ENCODE measurements around the gene KCTD14. TPM values are rescaled to one million over a fixed set of nuclear protein-coding genes. Genes with fewer than 3 reads are reported as not detected.
"Not testable (repeated sequence)": the region's sequence is repeated elsewhere in the genome, so short reads cannot be mapped to it uniquely, and the experiment has no call there.

KCTD14 gene
- total RNA-seq, 1 experiment from 2014 or later, result 0.82 TPM

DNA sequence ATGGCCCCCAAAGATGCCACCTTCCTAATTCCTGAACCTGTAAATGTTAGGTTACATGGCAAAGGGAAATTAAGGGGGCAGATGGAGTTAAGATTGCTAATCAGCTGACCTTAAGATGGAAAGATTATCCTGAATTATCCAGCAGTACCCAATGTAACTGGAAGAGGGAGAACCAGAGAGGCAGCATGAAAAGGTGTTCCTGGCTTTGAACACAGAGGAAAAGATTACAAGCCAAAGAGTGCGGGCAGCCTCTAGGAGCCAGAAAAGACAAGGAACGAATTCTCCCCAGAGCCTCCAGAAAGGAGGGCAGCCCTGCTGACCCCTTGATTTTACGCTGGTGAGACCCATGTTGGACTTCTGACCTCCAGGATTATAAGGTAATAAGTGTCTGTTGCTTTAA, 25.5 kb upstream of the KCTD14 start:
- DNase-seq (ENCODE audit: extremely low read depth, low read depth), result no peak

DNA sequence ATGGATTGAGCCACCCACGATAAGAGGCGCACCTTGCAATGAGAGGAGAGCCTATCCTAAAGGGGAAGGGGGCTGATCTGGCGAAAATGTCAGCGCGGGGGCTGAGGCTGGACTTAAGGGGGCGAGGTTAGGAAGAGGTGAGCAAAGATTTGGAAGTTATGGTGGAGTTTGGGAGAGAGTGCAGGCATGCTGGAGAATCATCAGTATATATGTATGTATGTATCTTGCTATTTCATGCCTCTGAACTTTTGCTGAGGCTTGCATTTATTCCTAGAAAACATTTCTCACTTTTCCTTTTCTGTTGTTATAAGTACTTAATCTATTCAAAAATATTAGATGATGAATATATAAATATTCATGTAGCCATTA, 23.4 kb upstream of the KCTD14 start:
- DNase-seq (ENCODE audit: extremely low read depth, low read depth), result no peak

DNA sequence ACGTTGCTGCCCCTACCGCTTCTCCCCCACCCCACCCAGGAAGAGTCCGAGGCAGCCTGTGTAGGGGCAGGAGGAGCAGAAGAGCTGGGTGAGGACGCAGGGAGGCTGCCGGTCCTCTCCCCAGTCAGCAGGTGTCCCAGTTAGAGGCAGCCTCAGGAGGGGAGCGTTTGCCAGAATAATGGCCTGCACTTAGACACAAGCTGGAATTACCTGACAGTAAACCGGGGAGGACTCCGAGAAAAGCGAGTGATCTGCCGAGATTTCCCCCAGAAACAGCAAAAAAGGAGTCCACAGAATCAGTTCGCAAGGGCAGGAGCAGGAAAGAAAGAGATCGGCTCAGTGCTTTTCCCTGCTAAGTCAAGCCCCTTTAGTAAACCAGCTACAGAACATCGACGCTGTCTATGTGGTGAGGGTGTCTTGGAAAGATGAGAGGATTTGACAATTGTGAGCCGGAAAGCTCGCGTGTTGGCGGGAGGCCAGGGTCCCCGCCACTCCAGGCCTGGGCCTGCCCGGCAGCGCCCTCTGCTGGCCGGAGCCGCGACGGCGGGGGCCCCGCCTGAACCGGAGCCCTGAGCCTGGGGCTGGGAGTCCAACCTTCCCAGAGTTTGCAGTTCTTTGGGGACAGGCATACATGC, 22.9 kb upstream of the KCTD14 start:
- DNase-seq (ENCODE audit: extremely low read depth, low read depth), result peak; percentile 35

DNA sequence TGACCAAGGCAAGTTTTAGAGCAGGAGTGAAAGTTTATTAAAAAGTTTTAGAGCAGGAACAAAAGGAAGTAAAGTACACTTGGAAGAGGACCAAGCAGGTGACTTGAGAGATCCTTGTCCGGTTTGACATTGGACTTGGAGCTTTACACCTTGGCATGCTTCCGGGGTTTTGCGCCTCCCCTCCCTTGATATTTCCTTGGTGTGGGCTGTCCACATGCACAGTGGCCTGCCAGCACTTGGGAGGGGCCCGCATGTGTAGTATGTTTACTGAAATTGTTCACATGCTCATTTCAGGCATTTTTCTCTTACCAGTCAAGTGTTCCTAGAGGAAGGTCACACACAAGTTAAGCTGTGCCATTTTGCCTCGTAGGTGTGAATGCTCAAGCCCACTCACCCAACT, 21.6 kb upstream of the KCTD14 start:
- DNase-seq (ENCODE audit: extremely low read depth, low read depth), result no peak

DNA sequence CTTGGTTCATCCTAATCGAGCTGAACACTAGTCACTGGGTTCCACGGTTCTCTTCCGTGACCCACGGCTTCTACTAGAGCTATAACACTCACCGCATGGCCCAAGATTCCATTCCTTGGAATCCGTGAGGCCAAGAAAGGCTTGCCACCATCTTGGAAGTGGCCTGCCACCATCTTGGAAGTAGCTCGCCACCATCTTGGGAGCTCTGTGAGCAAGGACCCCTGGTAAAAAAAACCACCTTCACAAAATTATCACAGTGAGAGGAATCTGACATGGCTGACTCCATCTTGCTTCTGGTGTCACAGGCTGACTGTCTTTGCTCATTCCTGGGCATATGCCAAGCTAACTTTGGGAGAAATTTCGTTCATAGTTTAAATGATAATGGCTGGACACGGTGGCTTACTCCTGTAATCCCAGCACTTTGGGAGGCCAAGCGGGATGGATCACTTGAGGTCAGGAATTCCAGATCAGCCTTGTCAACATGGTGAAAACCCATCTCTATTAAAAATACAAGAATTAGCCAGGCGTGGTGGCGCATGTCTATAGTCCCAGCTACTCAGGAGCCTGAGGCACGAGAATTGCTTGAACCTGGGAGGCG, 18.9 kb upstream of the KCTD14 start:
- no peak for DNase-seq (ENCODE audit: extremely low read depth, low read depth)

DNA sequence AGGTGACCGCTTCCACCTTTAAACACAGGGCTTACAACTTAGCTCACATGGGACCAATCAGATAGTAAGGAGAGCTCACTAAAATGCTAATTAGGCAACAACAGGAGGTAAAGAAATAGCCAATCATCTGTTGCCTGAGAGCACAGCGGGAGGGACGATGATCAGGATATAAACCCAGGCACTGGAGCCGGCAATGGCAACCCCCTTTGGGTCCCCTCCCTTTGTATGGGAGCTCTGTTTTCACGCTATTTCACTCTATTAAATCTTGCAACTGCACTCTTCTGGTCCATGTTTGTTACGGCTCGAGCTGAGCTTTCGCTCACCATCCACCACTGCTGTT, 18.3 kb upstream of the KCTD14 start:
- DNase-seq (ENCODE audit: extremely low read depth, low read depth), result not testable (repeated sequence)

DNA sequence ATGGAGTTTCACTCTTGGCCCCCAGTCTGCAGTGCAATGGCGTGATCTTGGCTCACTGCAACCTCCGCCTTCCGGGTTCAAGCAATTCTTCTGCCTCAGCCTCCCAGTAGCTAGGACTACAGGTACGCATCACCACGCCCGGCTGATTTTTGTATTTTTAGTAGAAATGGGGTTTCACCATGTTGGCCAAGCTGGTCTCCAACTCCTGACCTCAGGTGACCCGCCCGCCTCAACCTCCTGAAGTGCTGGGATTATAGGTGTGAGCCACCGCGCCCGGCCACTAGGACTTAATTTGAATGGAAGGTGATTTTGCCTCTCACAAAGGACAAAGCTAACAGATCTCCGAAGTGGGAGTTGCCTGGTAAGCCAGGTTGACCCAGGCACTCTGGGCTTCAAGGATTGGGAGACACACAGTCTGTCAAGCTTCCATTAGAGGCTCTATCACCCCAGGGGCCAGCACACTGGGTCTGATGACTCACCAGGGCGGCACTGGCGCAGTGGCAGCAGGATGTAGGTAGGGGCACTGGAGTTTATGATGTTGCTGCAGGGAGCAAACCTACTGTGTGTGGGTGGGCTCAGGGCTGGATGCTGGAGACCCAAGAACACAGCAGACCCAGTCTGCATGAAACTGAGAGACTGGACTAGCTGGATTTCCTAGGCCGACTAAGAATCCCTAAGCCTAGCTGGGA, 17.8 kb upstream of the KCTD14 start:
- DNase-seq (ENCODE audit: extremely low read depth, low read depth), result no peak

DNA sequence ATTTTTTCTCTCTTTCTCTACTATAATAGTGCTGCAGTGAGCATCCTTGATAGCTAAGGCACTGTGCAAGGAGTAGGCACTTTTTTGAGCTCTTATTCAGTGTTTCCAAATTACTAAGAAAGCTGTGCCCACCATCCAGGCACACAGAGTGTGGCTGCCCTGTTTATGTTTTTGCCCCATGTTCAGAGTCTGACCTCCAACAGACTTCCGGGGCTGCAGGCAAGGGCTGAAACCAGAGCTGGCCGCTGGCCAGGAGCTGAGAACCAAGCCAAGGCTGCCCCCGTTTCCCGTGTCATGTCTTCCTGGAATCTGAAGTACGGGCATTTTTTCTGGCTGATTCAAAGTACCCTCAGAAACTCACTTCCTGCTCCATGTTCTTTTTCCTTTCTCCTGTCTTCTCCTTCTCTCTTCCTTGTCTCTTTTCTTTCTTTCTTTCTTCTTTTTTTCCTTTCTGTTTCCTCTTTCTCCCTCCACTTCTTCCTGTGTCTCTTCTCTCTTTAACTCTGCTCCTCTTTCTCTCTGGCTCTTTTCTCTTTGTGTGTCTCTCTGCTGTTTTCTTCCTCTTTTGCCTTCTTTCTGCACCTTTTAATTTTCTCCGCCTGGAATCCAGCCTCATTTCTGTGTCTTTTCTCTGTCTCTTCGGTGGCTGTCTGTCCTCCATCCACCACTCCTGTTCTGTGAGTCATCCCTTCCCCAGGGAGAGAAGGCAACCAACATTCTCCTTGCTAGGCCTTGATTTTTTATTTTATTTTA, 17.0 kb upstream of the KCTD14 start:
- peak; percentile 33 for DNase-seq (ENCODE audit: extremely low read depth, low read depth)

DNA sequence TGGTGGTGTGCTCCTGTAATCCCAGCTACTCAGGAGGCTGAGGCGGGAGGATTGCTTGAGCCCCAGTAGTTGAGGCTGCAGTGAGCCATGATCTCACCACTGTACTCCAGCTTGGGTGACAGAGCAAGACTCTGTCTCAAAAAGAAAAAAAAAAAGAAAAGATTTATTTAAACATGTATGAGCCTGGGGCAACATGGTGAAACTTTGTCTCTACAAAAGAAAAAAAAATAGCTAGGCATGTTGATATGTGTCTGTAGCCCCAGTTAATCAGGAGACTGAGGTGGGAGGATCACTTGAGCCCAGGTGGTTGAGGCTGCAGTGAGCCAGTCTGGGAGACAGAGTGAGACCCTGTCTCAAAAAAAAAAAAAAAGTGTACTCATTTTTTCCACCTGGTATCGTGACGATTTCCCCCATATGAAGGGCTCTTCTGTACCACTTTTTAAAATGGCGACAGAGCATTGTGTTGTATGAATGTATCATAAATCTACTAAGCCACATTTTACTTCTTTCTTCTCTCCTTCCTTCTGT, 16.4 kb upstream of the KCTD14 start:
- DNase-seq (ENCODE audit: extremely low read depth, low read depth), result no peak

DNA sequence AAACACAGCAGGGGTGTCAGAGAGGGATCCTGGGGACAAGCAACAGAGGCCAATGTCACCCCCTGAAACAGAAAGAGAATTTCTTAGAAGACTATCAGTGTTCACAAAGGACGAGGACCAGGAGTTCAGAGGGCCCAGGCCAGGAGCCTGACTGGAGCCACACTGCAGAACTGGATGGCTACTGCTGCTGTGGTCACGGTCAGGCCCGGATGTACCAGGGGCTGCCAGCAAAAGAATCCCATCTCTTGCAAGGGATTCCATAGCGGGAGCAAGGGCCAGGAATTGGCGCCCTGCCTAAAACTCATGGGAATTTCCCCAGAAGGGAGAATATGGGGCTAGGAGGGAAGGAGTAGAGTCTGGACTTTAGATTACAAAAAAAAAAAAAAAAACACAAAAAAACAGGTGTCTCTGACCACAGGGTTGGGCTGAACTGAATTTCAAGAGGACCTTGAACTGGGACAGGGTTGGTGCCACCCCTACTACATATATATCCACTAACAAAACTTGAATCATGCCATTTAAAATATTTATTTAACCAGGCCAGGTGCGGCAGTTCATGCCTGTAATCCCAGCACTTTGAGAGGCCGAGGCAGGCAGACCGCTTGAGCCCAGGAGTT, 15.7 kb upstream of the KCTD14 start:
- no peak for DNase-seq (ENCODE audit: extremely low read depth, low read depth)

DNA sequence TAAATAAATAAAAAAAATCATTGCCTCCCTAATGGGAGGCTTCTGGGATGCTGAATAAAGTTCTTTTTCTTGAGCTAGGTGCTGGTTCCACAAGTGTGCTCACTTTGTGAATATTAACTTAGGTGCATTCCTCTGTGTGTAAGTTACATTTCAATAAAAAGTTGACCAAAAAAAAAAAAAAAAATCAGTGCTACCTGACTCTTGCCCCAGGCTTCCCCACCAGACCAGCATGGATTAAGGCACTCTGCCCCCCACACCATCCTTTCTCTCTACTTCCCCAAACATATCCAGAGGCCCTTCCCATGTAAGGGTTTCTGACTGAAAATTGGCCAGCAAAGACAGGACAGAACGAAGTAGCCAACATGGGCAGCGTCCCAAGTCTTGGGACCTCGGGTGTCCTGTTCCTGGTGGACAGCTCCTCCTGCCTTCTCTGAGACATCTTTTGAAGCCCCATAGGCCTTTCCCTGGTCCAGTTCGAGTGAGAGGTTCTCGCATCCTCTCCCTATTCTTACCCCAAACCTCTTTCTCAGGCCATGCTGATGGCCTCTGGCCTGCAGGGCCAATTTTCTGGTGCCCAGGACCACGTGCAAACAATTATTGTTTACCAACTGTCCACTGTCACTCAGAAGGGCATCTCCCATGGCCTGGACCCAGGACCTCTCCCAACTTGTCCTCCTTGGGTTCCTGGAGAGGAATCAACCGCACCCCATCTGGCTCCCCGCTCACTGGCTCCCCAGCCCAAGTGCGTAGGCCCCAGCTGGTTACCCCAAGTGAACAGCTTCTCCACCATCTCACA, 14.9 kb upstream of the KCTD14 start:
- no peak for DNase-seq (ENCODE audit: extremely low read depth, low read depth)

DNA sequence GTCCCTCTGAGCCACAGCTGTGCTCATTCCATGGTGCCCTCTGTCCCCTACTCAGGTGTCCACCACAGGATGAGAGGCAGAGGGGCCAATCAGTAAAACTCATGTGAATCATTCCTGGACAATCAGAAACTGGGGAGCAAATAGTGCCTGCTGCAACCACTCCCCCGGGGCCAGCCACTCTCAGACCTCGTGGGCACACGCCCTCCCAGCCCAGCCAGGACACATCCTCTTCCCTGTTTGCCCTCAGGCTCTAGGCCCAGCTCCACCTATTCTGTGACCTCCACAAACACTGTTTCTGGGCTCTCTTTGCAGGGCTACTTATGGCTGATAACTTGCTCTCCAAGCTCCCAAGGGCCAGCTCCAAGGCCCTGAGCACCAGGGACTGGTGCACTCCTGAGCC, 14.0 kb upstream of the KCTD14 start:
- no peak for DNase-seq (ENCODE audit: extremely low read depth, low read depth)

DNA sequence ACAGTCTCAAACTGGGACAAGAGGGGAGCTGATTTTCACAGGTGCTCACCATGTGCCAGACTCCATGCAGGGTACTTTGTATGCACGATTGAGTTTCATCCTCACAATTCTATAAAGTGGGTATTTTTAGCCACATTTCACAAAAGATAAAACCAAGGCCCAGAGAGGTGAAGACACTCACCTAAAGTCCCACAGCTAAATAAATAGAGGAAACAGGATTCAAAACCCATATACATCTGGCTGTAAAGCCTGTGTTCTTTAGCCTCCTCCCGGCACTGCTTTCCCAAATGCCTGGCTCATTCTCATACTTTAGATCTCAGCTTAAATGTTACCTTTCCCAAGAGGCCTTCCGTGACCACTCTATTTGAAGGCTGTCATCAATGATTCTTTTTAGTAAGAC, 13.2 kb upstream of the KCTD14 start:
- no peak for DNase-seq (ENCODE audit: extremely low read depth, low read depth)

DNA sequence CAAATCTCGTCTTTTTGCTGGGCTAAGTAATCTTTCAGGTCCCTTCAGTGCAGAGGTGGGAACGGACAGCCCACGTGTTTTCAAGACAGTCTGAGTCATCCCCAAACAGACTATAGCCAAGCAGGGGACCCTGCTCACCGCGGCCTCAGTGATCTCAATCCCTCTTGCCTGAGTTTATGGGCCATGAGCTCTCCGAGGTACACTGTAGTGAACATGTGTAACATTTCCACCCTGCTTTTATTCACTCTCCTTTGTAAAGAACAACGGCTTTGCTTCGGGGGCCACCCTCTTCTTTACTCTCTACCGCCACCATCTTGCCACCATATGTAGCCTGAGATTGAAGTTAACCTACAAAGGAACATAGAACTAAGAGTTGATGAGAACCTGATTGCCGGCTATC, 11.5 kb upstream of the KCTD14 start:
- DNase-seq (ENCODE audit: extremely low read depth, low read depth), result no peak

DNA sequence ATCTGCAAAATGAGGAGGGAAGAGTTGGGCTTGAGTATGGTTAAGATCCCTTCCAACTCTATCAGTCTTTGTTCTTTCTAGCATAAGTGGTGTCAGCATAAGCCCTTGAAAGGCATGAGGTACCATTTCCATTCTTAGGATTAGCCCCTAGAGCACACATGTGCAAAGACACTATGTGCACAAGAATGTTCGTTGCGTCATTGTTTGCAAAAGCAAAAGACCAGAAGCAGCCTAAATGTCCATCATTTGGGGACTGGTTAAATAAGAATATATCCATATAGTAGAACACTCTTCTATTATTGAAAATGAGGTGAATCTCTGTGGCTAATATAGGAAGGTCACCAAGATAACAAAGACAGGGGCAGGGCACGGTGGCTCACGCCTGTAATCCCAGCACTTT, 10.0 kb upstream of the KCTD14 start:
- DNase-seq (ENCODE audit: extremely low read depth, low read depth), result no peak

DNA sequence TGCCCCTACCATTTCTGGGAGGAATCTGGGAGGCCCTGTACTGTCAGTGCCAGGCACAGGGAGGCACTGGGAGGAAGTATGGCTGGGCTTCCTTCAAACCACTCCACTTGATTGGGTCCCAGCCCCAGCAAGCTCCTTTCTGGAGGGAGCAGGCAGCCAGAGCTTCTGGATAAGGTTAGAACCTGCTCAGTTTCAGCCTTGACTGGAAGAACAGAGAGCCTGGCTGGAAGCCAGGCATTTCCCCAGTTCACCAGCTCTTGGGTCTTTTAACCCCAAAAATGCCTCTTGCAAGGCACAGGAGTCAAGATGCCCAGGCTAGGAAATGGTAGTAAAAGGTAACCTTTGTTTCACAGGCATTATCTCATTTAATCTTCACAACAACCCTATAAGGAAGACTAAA, 9.0 kb upstream of the KCTD14 start:
- no peak for DNase-seq (ENCODE audit: extremely low read depth, low read depth)

DNA sequence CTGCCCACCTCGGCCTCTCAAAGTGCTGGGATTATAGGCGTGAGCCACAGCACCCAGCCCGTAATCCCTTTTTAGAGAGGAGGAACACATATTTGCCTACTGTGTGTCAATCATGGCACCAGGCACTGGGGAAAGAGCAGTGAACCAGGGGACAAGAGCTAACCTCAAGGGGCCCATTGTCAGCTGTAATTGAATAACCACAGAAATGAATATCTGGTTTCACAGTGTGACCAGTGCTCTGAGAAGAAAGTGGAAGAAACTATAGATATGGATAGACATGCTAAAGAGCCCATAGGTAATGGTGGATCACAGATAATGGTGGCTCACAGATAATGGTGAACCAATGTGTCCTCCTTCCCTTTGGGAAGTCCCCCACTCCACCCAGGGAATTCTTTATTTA, 8.6 kb upstream of the KCTD14 start:
- DNase-seq (ENCODE audit: extremely low read depth, low read depth), result no peak

DNA sequence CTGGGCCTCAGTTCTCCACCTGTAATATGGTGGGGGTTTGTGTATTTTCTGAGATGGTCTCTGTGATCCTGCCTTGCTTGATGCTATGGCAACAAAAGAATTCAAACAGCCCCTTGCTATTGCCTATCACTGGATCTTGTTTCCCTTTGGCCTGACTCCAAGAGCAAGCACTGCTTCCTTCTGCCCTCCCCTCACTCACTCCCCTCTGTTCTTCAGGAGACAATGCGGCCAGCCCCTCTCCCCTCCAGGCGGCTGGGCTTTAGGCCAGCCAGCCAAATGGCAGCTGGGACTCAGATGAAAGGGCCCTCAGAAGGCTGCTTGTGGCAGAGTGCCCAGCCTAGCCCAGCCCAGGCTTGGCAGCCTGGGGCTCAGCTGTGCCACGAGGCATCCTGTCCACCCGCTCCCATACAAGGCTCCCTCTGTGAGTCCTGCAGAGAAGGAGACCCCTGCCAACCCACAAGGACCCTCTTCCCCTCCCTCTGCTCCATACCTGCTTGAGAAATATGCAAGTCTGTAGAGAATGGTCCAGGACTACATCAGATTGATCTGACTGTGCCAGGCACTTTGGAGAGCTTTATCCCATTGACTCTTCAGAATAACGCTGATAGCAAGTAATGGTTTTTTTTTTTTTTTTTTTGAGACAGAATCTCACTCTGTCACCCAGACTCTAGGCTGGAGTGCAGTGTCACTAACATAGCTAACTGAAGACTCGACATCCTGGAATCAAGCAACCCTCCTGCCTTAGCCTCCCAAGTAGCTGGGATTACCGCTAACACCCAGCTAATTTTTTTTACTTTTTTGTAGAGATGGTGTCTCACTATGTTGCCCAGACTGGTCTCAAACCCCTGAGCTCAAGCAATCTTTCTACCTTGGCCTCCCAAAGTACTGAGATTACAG, 7.6 kb upstream of the KCTD14 start:
- DNase-seq (ENCODE audit: extremely low read depth, low read depth), result no peak

DNA sequence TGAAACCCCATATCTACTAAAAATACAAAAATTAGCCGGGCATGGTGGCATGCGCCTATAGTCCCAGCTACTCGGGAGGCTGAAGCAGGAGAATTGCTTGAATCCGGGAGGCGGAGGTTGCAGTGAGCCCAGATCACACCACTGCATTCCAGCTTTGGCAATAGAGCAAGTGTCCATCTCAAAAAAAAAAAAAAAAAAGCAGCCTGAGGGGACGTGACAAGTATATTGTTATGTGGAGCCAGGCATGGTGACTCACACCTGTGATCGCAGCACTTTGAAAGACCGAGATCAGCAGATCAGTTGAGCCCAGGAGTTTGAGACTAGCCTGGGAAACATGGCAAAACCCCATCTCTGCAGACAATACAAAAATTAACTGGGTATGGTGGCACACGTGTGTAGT, 5.3 kb upstream of the KCTD14 start:
- not testable (repeated sequence) for DNase-seq (ENCODE audit: extremely low read depth, low read depth)
